ENCODE results near the gene GUCY1B1.

The GUCY1B1 gene

GRCh38 chr4:155758481-155759371 lies at the start of gene GUCY1B1:
TSS of gene GUCY1B1 (plus strand) at chr4:155759021. CDS start at chr4:155759141, 120 bp downstream.
- peaks cover 6% of the 10 kb centered on the region for H3K4me1 Mint-ChIP-seq
- DNase-seq (peak; percentile 72), ATAC-seq (peak; percentile 94)
- H3K36me3 Mint-ChIP-seq (ENCODE audit: low read depth): no peaks in the 10 kb centered on the region
- peak within 1 kb of the TSS; percentile 40 for H3K4me3 Mint-ChIP-seq
- no peak within 1 kb of the TSS for H3K27ac Mint-ChIP-seq
- peaks cover 34% of the 10 kb centered on the region for H3K27me3 Mint-ChIP-seq
- H3K9me3 Mint-ChIP-seq: peaks cover 3% of the 10 kb centered on the region

DNA sequence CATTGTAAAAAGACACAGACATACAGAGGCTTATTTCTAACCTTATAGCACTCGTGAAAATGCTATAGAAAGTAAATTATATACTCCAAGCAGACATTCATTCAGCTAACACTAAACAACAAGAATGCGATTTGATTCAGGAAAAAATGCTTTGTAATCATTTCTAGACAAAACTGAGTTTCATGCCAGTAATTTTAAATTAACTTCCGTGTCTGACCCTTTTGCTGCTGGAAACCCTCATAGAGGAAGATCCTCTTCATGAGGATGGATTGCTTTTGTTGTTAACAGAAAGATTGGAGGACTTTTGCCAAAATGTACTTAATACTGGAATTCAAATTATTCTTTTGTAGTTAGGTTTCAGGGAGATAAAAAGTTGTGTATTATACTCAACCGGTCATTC lies 48.9 kb upstream of the GUCY1B1 start:
- no peaks in the 10 kb centered on the region for H3K9me3 Mint-ChIP-seq
- no peaks in the 10 kb centered on the region for H3K27me3 Mint-ChIP-seq
- H3K4me3 Mint-ChIP-seq: no peak overlapping the region
- ATAC-seq: no peak
- no peak overlapping the region for H3K27ac Mint-ChIP-seq
- no peak for DNase-seq
- no peaks in the 10 kb centered on the region for H3K36me3 Mint-ChIP-seq (ENCODE audit: low read depth)
- H3K4me1 Mint-ChIP-seq: no peaks in the 10 kb centered on the region

- no peak overlapping the region for H3K4me3 Mint-ChIP-seq
- H3K36me3 Mint-ChIP-seq (ENCODE audit: low read depth): no peaks in the 10 kb centered on the region
- H3K27me3 Mint-ChIP-seq: no peaks in the 10 kb centered on the region
- no peak overlapping the region for H3K27ac Mint-ChIP-seq
- DNase-seq (no peak), ATAC-seq (no peak)
- no peaks in the 10 kb centered on the region for H3K4me1 Mint-ChIP-seq
- H3K9me3 Mint-ChIP-seq: no peaks in the 10 kb centered on the region
These were observed 47.3 kb upstream of the GUCY1B1 start for GRCh38 chr4:155711556-155711955.

DNA sequence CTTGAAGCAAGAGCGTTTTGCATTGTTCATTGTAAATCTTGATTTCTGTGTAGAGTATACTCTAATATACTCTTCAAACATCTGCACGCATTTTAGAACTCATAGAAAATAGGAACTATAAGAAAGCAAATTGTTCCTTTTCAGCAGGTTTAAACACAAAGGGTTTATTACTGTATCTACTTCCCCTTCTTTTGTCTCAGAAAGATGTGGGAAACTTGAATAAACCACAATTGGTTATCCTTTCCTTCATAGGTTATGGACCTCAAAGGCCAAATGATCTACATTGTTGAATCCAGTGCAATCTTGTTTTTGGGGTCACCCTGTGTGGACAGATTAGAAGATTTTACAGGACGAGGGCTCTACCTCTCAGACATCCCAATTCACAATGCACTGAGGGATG lies 46.0 kb upstream of the GUCY1B1 start:
- Mint-ChIP-seq H3K27ac (no peak overlapping the region), H3K4me1 (no peaks in the 10 kb centered on the region), H3K36me3 (ENCODE audit: low read depth) (no peaks in the 10 kb centered on the region), H3K9me3 (no peaks in the 10 kb centered on the region), H3K4me3 (no peak overlapping the region), H3K27me3 (no peaks in the 10 kb centered on the region)
- DNase-seq (no peak), ATAC-seq (no peak)

DNA sequence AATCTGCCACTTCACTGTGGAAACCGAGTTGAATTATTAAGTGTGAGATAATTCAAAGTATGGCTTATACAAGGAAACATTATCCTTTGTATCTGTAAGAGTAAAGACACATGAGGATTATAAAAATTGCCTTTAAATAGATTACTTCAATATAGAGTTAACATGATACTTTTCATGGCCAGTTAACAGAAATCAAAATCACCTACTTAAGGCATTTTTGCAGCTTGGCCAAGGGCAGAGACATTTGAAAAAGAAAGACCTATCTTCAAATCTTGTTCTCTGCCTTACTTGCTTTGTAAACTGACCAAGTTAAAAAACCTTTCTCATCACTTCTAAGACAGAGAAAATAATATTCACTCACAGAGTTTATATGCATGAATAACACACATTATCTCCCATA lies 44.9 kb upstream of the GUCY1B1 start:
- Mint-ChIP-seq H3K36me3 (ENCODE audit: low read depth) (no peaks in the 10 kb centered on the region), H3K27ac (no peak overlapping the region), H3K27me3 (no peaks in the 10 kb centered on the region), H3K9me3 (no peaks in the 10 kb centered on the region), H3K4me3 (no peak overlapping the region), H3K4me1 (no peaks in the 10 kb centered on the region)
- DNase-seq (no peak), ATAC-seq (no peak)

- ATAC-seq: no peak
- DNase-seq: no peak
- Mint-ChIP-seq H3K4me3 (no peak overlapping the region), H3K27me3 (no peaks in the 10 kb centered on the region), H3K36me3 (ENCODE audit: low read depth) (no peaks in the 10 kb centered on the region), H3K4me1 (no peaks in the 10 kb centered on the region), H3K9me3 (no peaks in the 10 kb centered on the region), H3K27ac (no peak overlapping the region)
These were observed 36.5 kb upstream of the GUCY1B1 start for GRCh38 chr4:155722336-155722735.

- Mint-ChIP-seq H3K4me3 (no peak overlapping the region), H3K27me3 (no peaks in the 10 kb centered on the region), H3K36me3 (ENCODE audit: low read depth) (no peaks in the 10 kb centered on the region), H3K4me1 (no peaks in the 10 kb centered on the region), H3K9me3 (no peaks in the 10 kb centered on the region), H3K27ac (no peak overlapping the region)
- DNase-seq (no peak), ATAC-seq (no peak)
These were observed 35.9 kb upstream of the GUCY1B1 start for GRCh38 chr4:155722816-155723499.

- no peaks in the 10 kb centered on the region for H3K27me3 Mint-ChIP-seq
- ATAC-seq: no peak
- DNase-seq: no peak
- no peaks in the 10 kb centered on the region for H3K9me3 Mint-ChIP-seq
- no peaks in the 10 kb centered on the region for H3K4me1 Mint-ChIP-seq
- H3K27ac Mint-ChIP-seq: no peak overlapping the region
- H3K4me3 Mint-ChIP-seq: no peak overlapping the region
- no peaks in the 10 kb centered on the region for H3K36me3 Mint-ChIP-seq (ENCODE audit: low read depth)
These were observed 34.1 kb upstream of the GUCY1B1 start for GRCh38 chr4:155724731-155725130.

DNA sequence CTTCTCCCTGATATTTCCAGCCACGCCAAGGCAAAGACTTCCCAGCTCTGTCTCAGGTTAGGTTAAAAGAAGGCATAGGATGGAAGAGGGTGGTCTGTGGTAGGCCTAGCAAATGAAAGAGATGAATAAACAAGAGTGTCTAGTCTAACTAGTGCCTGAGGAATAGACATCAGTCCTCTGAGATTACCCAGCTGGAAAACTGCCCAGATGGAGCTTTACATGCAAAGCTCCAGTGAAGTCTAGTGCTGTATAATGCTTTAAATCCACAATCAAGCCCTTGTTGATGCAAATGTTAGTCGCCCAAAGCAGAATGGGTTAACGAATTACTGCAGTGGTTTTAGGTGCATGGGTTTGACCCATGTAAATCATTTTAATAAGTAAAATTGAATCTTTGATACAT lies 24.8 kb upstream of the GUCY1B1 start:
- DNase-seq (no peak), ATAC-seq (no peak)
- H3K9me3 Mint-ChIP-seq: no peaks in the 10 kb centered on the region
- no peaks in the 10 kb centered on the region for H3K27me3 Mint-ChIP-seq
- H3K4me3 Mint-ChIP-seq: no peak overlapping the region
- no peak overlapping the region for H3K27ac Mint-ChIP-seq
- no peaks in the 10 kb centered on the region for H3K36me3 Mint-ChIP-seq (ENCODE audit: low read depth)
- no peaks in the 10 kb centered on the region for H3K4me1 Mint-ChIP-seq

GRCh38 chr4:155734951-155735350 lies 23.9 kb upstream of the GUCY1B1 start:
- no peak overlapping the region for H3K27ac Mint-ChIP-seq
- H3K36me3 Mint-ChIP-seq (ENCODE audit: low read depth): no peaks in the 10 kb centered on the region
- no peaks in the 10 kb centered on the region for H3K27me3 Mint-ChIP-seq
- DNase-seq (no peak), ATAC-seq (no peak)
- no peaks in the 10 kb centered on the region for H3K9me3 Mint-ChIP-seq
- no peaks in the 10 kb centered on the region for H3K4me1 Mint-ChIP-seq
- no peak overlapping the region for H3K4me3 Mint-ChIP-seq

DNA sequence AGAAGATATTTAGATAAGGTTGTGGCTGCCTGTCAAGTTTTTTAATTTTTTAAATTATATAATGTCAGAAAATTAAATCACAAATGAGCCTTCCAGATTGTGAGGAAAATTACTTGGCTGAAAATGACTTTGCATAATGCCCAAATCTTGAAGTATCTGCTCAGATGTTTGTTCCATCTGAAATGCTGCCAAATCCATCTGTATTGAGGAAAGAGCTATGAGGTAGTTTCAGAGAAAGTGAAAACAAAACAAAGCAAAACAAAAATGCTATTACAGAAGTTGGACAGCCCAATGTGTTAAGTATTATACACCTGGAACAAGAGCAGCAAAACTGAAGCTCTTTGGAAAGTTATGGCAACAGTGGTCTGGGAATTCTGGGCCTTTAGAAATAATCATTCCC lies 23.3 kb upstream of the GUCY1B1 start:
- no peak for ATAC-seq
- Mint-ChIP-seq H3K36me3 (ENCODE audit: low read depth) (no peaks in the 10 kb centered on the region), H3K27ac (no peak overlapping the region), H3K9me3 (no peaks in the 10 kb centered on the region), H3K4me1 (no peaks in the 10 kb centered on the region), H3K4me3 (no peak overlapping the region), H3K27me3 (no peaks in the 10 kb centered on the region)
- no peak for DNase-seq

DNA sequence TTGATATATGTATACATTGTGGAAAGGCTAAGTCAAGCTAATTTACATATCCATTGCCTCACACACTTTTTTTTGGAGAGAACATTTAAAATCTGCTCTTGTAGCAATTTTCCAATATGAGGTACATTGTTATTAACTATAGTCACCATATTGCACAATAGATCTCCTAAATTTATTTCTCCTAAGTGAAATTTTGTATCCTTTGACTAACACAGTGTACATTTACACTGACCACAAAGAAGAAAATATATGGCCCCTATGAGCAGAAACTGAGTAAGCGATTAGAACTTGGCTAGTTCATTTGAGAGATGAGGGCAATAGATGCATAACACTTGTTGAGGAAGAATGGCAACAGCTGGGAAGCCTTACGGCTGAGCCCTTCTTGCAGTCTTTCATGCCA lies 20.3 kb upstream of the GUCY1B1 start:
- H3K27me3 Mint-ChIP-seq: no peaks in the 10 kb centered on the region
- no peaks in the 10 kb centered on the region for H3K9me3 Mint-ChIP-seq
- DNase-seq: no peak
- H3K4me3 Mint-ChIP-seq: no peak overlapping the region
- no peak overlapping the region for H3K27ac Mint-ChIP-seq
- no peaks in the 10 kb centered on the region for H3K36me3 Mint-ChIP-seq (ENCODE audit: low read depth)
- no peak for ATAC-seq
- H3K4me1 Mint-ChIP-seq: no peaks in the 10 kb centered on the region

GRCh38 chr4:155741546-155741945 lies 17.3 kb upstream of the GUCY1B1 start:
- Mint-ChIP-seq H3K9me3 (no peaks in the 10 kb centered on the region), H3K36me3 (ENCODE audit: low read depth) (no peaks in the 10 kb centered on the region)
- ATAC-seq: no peak

DNA sequence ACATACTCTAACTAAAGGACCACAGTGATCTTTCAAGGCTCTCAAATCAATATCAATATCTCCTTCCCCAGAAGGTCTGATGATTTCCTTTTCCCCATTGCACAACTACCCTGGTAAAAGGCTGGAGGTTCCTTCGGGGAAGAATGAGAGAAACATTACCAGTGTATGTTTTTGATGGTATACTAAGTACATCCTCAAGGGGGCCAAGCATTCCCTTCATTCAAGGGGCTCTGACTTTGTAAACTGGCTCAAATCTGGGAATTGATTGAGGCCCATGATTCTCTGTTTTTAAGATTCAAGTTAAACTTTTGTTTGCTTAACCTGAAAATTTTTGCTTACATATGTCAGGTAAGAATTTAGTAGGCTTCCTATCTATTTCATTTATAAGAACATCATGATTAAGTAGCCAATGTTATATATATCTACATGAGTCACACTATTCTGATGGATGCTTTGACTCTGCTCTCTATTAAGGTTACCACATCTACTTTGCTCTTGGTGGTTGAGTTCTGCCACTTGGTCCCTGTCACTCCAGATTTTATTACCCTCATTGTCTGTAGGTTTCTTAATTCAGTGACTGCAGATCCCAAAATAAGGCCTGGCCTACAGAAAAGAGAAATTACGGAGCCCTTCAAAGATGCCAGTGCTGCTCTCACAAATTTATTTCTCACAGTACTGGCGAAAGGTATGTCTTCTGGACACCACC lies 16.4 kb upstream of the GUCY1B1 start:
- H3K9me3 Mint-ChIP-seq: no peaks in the 10 kb centered on the region
- no peaks in the 10 kb centered on the region for H3K27me3 Mint-ChIP-seq
- no peaks in the 10 kb centered on the region for H3K36me3 Mint-ChIP-seq (ENCODE audit: low read depth)
- no peak overlapping the region for H3K4me3 Mint-ChIP-seq
- H3K4me1 Mint-ChIP-seq: no peaks in the 10 kb centered on the region
- DNase-seq (no peak), ATAC-seq (no peak)
- no peak overlapping the region for H3K27ac Mint-ChIP-seq

More at GRCh38 chr4:155741546-155741945, 17.3 kb upstream of the GUCY1B1 start:
- no peaks in the 10 kb centered on the region for H3K27me3 Mint-ChIP-seq
- no peaks in the 10 kb centered on the region for H3K4me1 Mint-ChIP-seq
- no peak overlapping the region for H3K27ac Mint-ChIP-seq
- DNase-seq: no peak
- H3K4me3 Mint-ChIP-seq: no peak overlapping the region

DNA sequence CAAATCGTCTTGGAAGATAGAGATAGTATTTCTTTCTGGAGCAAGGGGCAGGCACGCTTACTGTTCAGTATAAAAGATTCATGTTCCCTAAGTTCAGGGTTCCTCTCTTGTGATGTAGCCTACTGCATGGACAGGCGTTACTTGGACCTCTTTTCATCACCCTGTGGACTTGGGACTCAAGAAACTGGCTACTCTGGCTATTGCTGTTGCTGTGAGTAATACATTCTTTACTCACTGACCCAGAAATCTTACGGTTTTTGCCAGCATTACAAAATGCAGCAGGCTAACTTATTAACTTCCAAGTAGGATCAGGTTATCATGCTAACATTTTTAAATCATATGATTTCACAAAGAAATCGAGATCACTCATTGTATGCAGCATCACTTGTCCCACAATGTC lies 12.8 kb upstream of the GUCY1B1 start:
- H3K36me3 Mint-ChIP-seq (ENCODE audit: low read depth): no peaks in the 10 kb centered on the region
- H3K4me3 Mint-ChIP-seq: no peak overlapping the region
- no peak overlapping the region for H3K27ac Mint-ChIP-seq
- no peak for DNase-seq
- no peaks in the 10 kb centered on the region for H3K27me3 Mint-ChIP-seq
- H3K9me3 Mint-ChIP-seq: no peaks in the 10 kb centered on the region
- no peaks in the 10 kb centered on the region for H3K4me1 Mint-ChIP-seq
- ATAC-seq: no peak
